ENCODE data around the gene KCNK17.
A peak's percentile ranks its signal among the peaks of the same experiment; 100 is the strongest.

KCNK17 gene

DNA sequence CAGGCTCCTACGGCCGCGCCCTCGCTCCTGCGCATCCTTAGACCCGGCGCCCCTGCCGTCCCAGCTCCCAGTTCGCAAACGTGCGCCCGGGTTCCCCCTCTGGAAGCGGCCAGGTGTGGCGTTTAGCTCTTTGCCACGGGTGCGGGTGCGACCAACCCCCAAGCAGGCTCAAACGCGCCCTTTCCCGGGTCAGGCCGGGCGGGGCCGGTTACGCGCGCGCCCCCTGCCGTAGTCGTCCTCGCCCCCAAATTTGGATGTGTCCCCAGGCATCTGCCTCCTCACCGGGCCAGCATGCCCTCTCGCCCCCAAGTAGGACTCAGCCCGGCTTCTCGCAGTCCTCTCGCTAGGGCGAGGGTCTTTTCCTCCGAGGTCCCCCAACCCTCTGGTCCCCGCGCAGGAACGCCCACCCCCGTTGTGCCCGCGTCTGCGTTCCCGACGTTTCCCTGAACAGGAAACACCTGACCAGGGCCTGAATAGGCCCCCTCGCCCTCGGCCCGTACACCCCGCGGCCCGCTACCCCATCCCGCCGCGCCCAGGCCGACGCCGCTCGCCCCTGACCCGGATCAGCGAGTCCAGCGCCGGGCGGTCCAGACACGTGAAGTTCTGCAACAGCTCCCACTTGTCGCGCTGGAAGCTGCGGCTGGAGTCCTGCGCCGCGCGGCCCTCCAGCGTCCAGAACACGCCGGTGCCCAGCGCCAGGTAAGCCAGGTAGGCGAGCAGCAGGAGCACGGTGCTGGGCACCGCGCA, 520 bp downstream of the KCNK17 start:
- TF ChIP-seq, protein P1, sequence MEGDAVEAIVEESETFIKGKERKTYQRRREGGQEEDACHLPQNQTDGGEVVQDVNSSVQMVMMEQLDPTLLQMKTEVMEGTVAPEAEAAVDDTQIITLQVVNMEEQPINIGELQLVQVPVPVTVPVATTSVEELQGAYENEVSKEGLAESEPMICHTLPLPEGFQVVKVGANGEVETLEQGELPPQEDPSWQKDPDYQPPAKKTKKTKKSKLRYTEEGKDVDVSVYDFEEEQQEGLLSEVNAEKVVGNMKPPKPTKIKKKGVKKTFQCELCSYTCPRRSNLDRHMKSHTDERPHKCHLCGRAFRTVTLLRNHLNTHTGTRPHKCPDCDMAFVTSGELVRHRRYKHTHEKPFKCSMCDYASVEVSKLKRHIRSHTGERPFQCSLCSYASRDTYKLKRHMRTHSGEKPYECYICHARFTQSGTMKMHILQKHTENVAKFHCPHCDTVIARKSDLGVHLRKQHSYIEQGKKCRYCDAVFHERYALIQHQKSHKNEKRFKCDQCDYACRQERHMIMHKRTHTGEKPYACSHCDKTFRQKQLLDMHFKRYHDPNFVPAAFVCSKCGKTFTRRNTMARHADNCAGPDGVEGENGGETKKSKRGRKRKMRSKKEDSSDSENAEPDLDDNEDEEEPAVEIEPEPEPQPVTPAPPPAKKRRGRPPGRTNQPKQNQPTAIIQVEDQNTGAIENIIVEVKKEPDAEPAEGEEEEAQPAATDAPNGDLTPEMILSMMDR (conservative IDR thresholded peaks at IDR 0.05; ENCODE audit: low read depth, low read length), result no peak
- no peak for DNase-seq (ENCODE audit: low read depth)
- H3K4me3 ChIP-seq (ENCODE audit: low read length), result no peak overlapping the region

DNA sequence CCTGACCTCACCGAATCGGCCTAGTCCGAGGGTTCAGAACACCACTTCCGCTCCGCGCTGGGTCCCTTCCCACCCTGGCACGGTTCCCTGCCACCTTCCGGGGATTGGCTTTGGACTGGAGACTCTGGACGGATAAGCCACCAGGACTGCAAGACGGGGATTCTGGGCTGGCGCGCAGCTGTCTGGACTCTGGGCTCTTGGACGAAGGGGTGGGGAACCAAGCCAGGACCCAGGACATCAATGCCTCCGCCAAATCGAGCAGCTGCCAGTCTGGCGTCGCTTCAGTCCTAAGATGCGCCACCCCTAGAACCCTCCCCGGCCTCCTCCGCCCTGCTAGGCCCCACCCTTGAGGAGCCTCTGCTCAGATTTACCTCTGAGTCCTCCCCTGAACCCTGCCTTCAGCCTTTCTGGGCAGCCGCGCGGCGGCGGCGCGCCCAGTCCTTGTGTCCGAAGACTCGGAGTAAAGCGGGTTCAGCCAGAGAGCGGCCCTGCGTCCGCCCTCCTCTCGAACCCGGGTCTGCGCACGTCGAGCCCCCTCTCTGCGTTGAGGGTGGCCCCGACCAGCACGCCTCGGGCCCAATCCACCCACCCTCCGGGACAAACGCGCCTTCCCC, 1.2 kb downstream of the KCNK17 start:
- DNase-seq (ENCODE audit: low read depth), result no peak
- no peak overlapping the region for H3K4me3 ChIP-seq (ENCODE audit: low read length)
- TF ChIP-seq, protein P1 (conservative IDR thresholded peaks at IDR 0.05; ENCODE audit: low read depth, low read length), result no peak

- H3K4me3 ChIP-seq (ENCODE audit: low read length), result no peak overlapping the region
- TF ChIP-seq, protein P1 (conservative IDR thresholded peaks at IDR 0.05; ENCODE audit: low read depth, low read length), result no peak
- no peak for DNase-seq (ENCODE audit: low read depth)
Observed at GRCh38 chr6:39310542-39310941, 3.7 kb downstream of the KCNK17 start.

DNA sequence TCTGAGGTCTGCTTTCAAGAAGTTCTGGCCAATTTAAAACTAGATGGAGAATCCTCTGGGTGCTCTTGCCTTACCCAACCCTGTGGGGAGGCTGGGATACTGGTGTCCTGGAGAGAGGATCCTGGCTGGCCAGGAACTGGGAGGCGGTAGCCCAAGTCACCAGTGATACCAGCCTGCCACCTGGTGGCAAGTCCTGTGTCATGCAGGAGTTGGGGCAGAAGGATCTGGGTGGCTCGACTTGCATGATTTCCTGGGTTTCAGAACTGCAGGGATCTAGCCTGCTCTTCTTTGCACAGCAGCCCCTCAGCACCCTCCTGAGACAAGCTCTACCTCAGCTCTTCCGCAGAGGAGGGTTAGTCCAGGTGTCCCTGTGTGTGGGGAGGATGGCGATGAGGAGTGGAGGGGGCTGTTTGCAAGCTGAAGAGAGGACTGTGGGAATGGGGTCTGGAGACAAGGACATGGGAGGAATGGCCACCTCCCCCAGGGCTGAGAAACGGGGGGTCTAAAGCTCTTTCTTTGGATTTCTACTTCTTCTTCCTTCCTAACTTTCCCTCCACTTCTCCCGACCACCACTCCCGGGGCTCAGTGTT, 4.2 kb downstream of the KCNK17 start:
- DNase-seq (ENCODE audit: low read depth), result peak; percentile 14

DNA sequence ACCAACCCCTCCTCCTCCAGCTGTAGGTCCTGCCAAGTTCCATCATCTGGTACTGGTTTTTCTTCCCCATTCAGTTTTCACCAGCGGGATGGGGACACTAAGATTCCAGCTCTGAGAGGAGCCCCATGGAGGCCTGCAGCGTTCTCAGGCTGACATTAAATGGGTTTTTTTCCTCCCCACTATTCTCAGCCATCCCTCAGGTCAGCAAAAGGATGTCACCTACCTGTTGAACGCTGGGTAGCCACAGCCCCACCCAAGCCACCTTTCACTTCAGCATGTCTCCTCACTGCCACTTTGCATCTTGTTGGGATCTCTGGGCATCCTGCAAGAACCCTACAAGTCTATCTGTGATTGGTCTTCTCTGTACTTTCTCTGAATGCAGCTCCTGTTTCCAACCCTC, 6.8 kb downstream of the KCNK17 start:
- TF ChIP-seq, protein P1 (conservative IDR thresholded peaks at IDR 0.05; ENCODE audit: low read depth, low read length), result no peak
- DNase-seq (ENCODE audit: low read depth), result no peak

More for the DNA sequence above, 4.2 kb downstream of the KCNK17 start:
- H3K4me3 ChIP-seq (ENCODE audit: low read length), result no peak overlapping the region
- TF ChIP-seq, protein P1 (conservative IDR thresholded peaks at IDR 0.05; ENCODE audit: low read depth, low read length), result peak; percentile 94

DNA sequence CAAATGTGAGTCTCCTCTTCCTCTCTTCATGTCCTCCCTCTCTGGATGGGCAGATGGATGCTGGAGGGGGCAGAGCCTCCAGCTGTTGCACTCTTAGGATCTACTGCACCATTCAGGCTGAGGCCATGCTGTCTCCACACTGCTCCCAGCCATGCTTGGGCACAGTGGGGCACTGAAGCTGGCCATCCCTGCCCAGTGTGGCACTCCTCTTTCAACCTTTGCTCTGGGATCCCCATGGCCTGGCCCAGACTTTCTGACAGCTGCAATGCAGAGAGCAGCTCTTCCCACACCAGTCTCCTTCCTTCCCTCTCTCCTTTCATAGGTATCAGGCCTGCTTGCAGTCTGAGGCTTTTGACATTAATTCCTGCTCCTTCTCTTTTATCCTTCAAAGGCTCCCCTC, 9.3 kb downstream of the KCNK17 start:
- DNase-seq (ENCODE audit: low read depth), result no peak
- no peak overlapping the region for H3K4me3 ChIP-seq (ENCODE audit: low read length)
- TF ChIP-seq, protein P1 (conservative IDR thresholded peaks at IDR 0.05; ENCODE audit: low read depth, low read length), result no peak

More for the DNA sequence above, 6.8 kb downstream of the KCNK17 start:
- no peak overlapping the region for H3K4me3 ChIP-seq (ENCODE audit: low read length)
